Measurements from ENCODE around the gene MS4A6A.

DNA sequence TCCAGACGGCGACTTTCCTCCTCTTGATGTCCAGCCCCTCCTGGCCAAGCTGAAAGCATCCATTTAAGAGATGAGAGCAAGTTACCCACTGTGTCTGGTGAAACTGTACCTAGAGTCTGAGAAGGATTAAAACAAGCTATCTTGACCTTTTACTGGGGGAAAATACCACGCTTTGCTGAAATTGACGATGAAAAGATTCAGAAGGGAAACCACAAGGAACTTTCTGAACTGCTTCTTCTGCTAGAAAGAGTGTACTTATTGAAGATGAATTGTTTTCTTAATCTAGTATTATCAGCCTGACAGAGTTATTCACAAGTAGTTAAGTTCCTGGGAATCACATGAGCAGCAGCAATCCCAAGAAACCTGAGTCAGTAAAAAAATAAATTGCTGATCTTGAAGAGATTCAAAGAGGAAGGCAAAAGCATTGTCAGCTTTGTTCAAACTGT, 13.1 kb upstream of the MS4A6A start:
- TF ChIP-seq, protein P1, sequence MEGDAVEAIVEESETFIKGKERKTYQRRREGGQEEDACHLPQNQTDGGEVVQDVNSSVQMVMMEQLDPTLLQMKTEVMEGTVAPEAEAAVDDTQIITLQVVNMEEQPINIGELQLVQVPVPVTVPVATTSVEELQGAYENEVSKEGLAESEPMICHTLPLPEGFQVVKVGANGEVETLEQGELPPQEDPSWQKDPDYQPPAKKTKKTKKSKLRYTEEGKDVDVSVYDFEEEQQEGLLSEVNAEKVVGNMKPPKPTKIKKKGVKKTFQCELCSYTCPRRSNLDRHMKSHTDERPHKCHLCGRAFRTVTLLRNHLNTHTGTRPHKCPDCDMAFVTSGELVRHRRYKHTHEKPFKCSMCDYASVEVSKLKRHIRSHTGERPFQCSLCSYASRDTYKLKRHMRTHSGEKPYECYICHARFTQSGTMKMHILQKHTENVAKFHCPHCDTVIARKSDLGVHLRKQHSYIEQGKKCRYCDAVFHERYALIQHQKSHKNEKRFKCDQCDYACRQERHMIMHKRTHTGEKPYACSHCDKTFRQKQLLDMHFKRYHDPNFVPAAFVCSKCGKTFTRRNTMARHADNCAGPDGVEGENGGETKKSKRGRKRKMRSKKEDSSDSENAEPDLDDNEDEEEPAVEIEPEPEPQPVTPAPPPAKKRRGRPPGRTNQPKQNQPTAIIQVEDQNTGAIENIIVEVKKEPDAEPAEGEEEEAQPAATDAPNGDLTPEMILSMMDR (conservative IDR thresholded peaks at IDR 0.05 in 1 of 2, IDR thresholded peaks at IDR 0.05 in 1 of 2; ENCODE audit: extremely low read depth in 1 of 2, insufficient read depth in 1 of 2, low read depth in 1 of 2, low read length in 2 of 2), result no peak
- no peak for TF ChIP-seq EZH2 (IDR thresholded peaks at IDR 0.05; ENCODE audit: borderline replicate concordance, low read length)

Data from mammary epithelial cell (primary cell).